Thyroid gland (tissue), 4 donors: ENCODE measurements around the gene LPCAT4. TPM values are rescaled to one million over a fixed set of nuclear protein-coding genes. Genes with fewer than 3 reads are reported as not detected.
A peak's percentile ranks its signal among the peaks of the same experiment; 100 is the strongest.

Experiments used
- DNase-seq, 2 donors: peaks; one replicate each; pipeline ENCODE4 v3.0.0-alpha.2; 2019
- H3K27ac ChIP-seq, 3 donors: fragments of 200-600 bp; sonication (generic); 1 replicate in 2 of 3; 2 replicates in 1 of 3; pipeline ENCODE4 v1.5.1; 2016 to 2019; ENCODE audit warnings: mild to moderate bottlenecking in 1 of 3, moderate library complexity in 1 of 3
- H3K27me3 ChIP-seq: fragments of 200-600 bp; sonication (generic); one replicate; pipeline ENCODE4 v1.5.1; 2019
- H3K36me3 ChIP-seq, 2 donors: fragments of 200-600 bp; sonication (generic); one replicate each; pipeline ENCODE4 v1.5.1; 2016 to 2019
- H3K4me1 ChIP-seq, 2 donors: fragments of 200-600 bp; sonication (generic); one replicate each; pipeline ENCODE4 v1.5.1; 2017 to 2019
- H3K4me3 ChIP-seq, 3 donors: fragments of 200-600 bp; sonication (generic); replicated peaks in 1 of 3; 1 replicate in 2 of 3; 2 replicates in 1 of 3; pipeline ENCODE4 v1.5.1; 2016; ENCODE audit warnings: mild to moderate bottlenecking in 1 of 3
- H3K9me3 ChIP-seq: fragments of 200-600 bp; sonication (generic); one replicate; pipeline ENCODE4 v1.5.1; 2017
- CTCF ChIP-seq, 6 experiments: fragments of 200-600 bp in 3 of 6; fragments of 450-650 bp in 3 of 6; sonication (generic) in 3 of 6; IDR thresholded peaks; one replicate each; pipeline ENCODE4 v1.5.1; 2016 to 2019; ENCODE audit warnings: antibody characterized with exemption in 6 of 6, mild to moderate bottlenecking in 2 of 6, inconsistent platforms in 1 of 6, moderate library complexity in 1 of 6
- POLR2A ChIP-seq, 2 donors: fragments of 450-650 bp; IDR thresholded peaks; one replicate each; pipeline ENCODE4 v1.6.1; 2017; ENCODE audit warnings: antibody characterized with exemption in 2 of 2, mild to moderate bottlenecking in 2 of 2, moderate library complexity in 1 of 2
- WGBS, 2 donors: methylation state at CpG; one replicate each; pipeline ENCODE4 v1.1.5; 2017; 5-methylcytosine and 5-hydroxymethylcytosine counted together
- intact Hi-C: fragments of 100-400 bp; cut with DNase I; formaldehyde crosslinking; loops from one replicate; pipeline ENCODE4 v1.15.1; 2023
- total RNA-seq, 4 donors: library from RNA; depleted of rRNA; stranded (reverse); fragments of >200 nt; gene quantifications; one replicate each; pipeline ENCODE4 v1.2.3, GENCODE V29; 2016

The LPCAT4 gene
- total RNA-seq, 4 donors from 2014 or later = 6.9 to 12.1 (median 8.6) TPM

GRCh38 chr15:34336991-34337556 is 29.9 kb downstream of the LPCAT4 start:
- peaks cover 30 to 43% of the 10 kb centered on the region in 2 donors for H3K4me1 ChIP-seq
- H3K4me3 ChIP-seq = peak overlapping the region; percentile 95 to 98 (median 97)
- peaks cover 0 to 11% of the 10 kb centered on the region in 2 donors for H3K36me3 ChIP-seq
- intact Hi-C loops = no loop called here
- H3K27ac ChIP-seq = peak overlapping the region; percentile 67 to 92 (median 88)
- H3K9me3 ChIP-seq = no peaks in the 10 kb centered on the region
- 2 to 5% methylated on average over 17 to 19 of the region's 26 CpGs for WGBS, 2 donors
- H3K27me3 ChIP-seq = no peaks in the 10 kb centered on the region
- TF ChIP-seq POLR2A (IDR thresholded peaks at IDR 0.05) (no peak), CTCF (IDR thresholded peaks at IDR 0.05) (no peak)
- DNase-seq = peak in 1 of 2 donors; percentile 14

GRCh38 chr15:34336231-34336990 is 30.6 kb downstream of the LPCAT4 start:
- intact Hi-C loops = no loop called here
- TF ChIP-seq CTCF (IDR thresholded peaks at IDR 0.05) = no peak
- TF ChIP-seq POLR2A (IDR thresholded peaks at IDR 0.05) = no peak
- no peak for DNase-seq
- H3K27ac ChIP-seq = peak overlapping the region in 1 of 3 donors; percentile 37
- 86 to 91% methylated on average over 16 of the region's 16 CpGs for WGBS, 2 donors
- H3K36me3 ChIP-seq = peaks cover 0 to 11% of the 10 kb centered on the region in 2 donors
- peaks cover 25 to 42% of the 10 kb centered on the region in 2 donors for H3K4me1 ChIP-seq
- H3K4me3 ChIP-seq = peak overlapping the region in 1 of 3 donors; percentile 95
- no peaks in the 10 kb centered on the region for H3K27me3 ChIP-seq
- no peaks in the 10 kb centered on the region for H3K9me3 ChIP-seq

GRCh38 chr15:34335176-34336032 is 31.6 kb downstream of the LPCAT4 start:
- H3K27me3 ChIP-seq = no peaks in the 10 kb centered on the region
- 70 to 74% methylated on average over 3 of the region's 3 CpGs for WGBS, 2 donors
- H3K4me1 ChIP-seq = peaks cover 25 to 37% of the 10 kb centered on the region in 2 donors
- H3K27ac ChIP-seq = peak overlapping the region; percentile 27 to 60 (median 37)
- no peak for DNase-seq
- H3K4me3 ChIP-seq = no peak overlapping the region
- intact Hi-C loops = no loop called here
- no peak for TF ChIP-seq CTCF (IDR thresholded peaks at IDR 0.05)
- TF ChIP-seq POLR2A (IDR thresholded peaks at IDR 0.05) = no peak
- no peaks in the 10 kb centered on the region for H3K9me3 ChIP-seq
- H3K36me3 ChIP-seq = peaks cover 0 to 3% of the 10 kb centered on the region in 2 donors

GRCh38 chr15:34334672-34335071 is 32.3 kb downstream of the LPCAT4 start:
- peak overlapping the region in 2 of 3 donors; percentile 37 to 60 for H3K27ac ChIP-seq

More at GRCh38 chr15:34334672-34335071, 32.3 kb downstream of the LPCAT4 start:
- Histone ChIP-seq H3K4me3 (no peak overlapping the region), H3K36me3 (no peaks in the 10 kb centered on the region), H3K9me3 (no peaks in the 10 kb centered on the region), H3K4me1 (peaks cover 25 to 37% of the 10 kb centered on the region in 2 donors), H3K27me3 (no peaks in the 10 kb centered on the region)
- no peak for DNase-seq
- intact Hi-C loops = no loop called here
- 56 to 57% methylated on average over 4 of the region's 4 CpGs for WGBS, 2 donors
- TF ChIP-seq POLR2A (IDR thresholded peaks at IDR 0.05) = no peak
- TF ChIP-seq CTCF (IDR thresholded peaks at IDR 0.05) = no peak
